NCI-H446 treated with DMSO at 0.1 percent for 48 hours (cell line): ENCODE data around the gene ATP2B2.

Experiments used
- DNase-seq: peaks from one replicate; lab custom pipeline; 2025; lab: John Stamatoyannopoulos, UW

Gene ATP2B2

GRCh38 chr3:10493202-10493589 is 12.2 kb downstream of the ATP2B2 start:
- DNase-seq: no peak

- DNase-seq: no peak
Observed at GRCh38 chr3:10492364-10493201, 12.8 kb downstream of the ATP2B2 start.

DNA sequence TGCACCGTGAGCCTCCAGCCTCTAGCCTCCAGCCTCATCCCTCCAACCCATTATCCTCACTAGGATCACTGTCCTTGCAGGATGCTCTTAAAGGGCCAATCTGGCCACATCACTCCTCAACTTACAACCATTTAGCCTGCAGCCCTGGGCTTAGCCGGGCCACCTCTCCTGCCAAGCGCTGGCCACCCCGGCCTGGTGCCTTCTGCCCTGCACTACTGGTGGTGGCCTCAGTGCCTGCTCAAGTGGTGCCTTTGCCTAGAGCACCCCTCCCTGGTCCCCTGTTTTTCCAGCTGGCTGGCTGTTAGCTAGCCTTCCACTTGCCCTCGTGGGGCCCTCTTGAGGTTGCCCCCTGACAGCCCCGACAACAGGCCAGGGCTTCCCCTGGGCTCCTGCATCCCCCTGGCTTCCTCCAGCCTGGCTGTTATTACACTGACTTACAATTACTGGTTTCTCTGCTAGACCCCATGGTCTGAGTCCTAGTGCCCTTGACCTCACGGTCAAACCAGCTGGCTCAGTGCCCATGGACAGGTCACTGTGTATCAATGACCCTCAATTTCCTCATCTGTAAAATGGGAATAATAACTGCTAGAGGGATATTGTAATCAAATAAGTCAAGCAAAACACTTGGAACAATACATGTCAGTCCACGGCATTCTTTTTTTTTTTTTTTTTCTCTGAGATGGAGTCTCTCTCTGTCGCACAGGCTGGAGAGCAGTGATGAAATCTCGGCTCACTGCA is 15.5 kb downstream of the ATP2B2 start:
- DNase-seq: no peak

DNA sequence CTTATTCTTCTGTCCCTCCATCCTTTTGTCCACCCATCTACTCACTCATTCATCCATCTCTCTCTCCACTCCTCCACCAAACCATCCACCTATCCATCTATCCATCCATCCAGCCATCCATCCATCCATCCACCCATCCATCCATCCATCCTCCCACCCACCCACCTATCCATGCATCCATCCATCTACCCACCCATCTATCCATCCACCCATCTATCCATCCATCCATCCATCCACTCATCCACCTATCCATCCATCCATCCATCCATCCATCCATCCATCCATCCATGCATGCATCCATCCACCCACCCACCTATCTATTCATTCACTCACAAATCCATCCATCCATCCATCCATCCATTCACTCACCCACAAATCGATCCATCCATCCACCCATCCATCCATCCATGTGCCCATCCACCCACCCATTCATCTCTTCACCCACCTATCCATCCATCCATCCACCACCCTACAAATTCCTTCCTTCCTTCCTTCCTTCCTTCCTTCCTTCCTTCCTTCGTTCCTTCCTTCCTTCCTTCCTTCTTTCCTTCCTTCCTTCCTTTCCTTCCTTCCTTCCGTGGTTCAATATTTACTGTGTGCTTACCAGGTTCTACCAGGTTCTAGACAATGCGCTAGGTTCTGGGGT is 17.3 kb downstream of the ATP2B2 start:
- DNase-seq: no peak

- no peak for DNase-seq
Observed at GRCh38 chr3:10485806-10486205, 19.6 kb downstream of the ATP2B2 start.

DNA sequence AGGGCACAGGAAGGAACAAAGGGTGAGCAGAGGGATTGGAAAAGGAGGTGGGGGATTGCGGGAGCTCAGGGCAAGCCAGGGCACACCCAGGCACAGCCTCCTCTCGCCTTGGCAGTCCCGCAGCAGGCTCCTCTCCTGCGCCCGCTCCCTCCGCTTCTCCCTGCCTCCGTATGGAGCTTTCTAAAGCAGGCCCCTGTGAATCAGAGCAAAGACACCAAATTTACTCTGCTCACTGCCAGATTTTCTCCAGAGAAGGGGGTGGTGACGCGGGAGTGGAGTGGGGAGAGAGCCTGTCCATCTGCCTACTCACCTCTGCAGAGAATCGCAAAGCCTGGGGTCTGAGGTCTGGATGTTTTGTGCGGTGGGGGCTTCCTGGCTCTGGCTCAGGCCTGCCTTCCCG is 20.0 kb downstream of the ATP2B2 start:
- DNase-seq: no peak

DNA sequence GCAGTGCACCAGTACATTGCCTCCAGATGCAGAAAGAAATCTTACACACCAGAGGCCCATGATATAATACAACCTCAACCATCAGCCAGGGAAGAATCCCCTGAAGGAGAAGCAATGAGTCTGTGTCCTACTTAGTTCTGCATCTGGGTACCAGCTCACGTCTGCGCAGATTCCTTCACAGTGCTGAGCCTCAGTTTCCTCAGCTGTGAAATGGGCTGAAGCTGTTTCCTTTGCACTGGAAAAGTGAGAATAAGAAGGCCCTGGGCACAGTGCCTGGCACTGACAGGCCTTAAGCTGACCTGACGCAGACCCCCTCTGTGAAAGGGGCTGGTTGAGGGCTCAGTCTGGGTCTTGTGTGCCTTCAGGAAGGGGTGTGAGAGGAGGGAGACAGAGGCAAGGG is 20.7 kb downstream of the ATP2B2 start:
- no peak for DNase-seq

GRCh38 chr3:10483686-10484345 is 21.6 kb downstream of the ATP2B2 start:
- DNase-seq: no peak

- no peak for DNase-seq
Observed at GRCh38 chr3:10483364-10483675, 22.1 kb downstream of the ATP2B2 start.

DNA sequence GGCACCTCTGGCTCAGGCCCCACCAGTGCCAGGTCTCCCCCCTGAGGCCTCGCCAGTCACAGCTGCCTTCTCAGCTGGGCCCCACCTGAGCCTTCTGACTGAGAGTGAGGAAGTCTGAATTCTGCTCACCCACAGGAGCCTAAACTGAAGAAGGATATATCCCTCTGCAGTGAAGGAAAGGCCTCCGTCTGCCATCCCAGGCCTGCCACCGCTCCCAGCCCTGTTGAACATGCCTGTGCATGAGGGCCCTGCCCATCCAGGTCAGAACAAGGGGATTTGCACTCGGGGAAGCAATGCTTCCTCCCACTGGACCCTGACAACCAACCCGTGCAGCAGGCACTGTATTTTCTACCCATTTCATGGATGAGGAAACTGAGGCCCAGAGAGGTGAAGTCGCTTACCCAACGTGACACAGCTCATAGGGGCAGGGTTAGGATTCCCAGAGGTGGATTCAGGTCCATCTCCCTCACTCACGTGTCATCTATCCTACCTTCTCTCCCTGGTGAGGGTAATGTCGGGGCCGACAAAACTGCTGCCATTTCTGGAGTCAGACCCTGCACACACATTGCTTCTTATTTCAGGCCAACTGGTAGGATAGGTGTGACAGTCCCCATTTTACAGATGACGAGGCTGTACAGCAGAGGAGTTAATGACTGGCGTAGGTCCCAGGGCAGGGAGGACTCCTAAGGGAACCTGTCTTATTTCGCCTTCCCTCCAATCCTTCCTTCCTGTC is 22.6 kb downstream of the ATP2B2 start:
- DNase-seq: no peak

- no peak for DNase-seq
Observed at GRCh38 chr3:10480871-10481378, 24.5 kb downstream of the ATP2B2 start.

- no peak for DNase-seq
Observed at GRCh38 chr3:10479311-10479710, 26.1 kb downstream of the ATP2B2 start.

DNA sequence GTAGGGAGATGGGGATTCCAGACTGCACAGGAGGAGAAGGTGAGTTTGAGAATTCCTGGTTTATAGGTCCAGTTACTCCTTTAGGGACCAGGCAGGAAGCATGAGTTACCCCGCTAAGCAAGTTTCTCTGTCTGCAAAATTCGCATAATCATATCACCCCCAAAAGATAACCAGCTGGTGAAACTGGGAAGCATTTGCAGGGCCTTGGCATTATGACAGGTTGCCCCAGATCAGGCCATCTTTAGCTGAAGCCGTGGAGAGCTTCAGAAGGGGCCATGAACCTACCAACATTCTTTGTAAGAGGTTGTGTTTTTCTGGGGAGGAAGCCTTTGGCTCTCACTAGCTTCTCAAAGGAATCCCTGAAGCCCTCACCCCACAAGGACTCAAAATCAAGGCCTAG is 29.4 kb downstream of the ATP2B2 start:
- DNase-seq: no peak

- no peak for DNase-seq
Observed at GRCh38 chr3:10474847-10475246, 30.5 kb downstream of the ATP2B2 start.

- no peak for DNase-seq
Observed at GRCh38 chr3:10474275-10474646, 31.1 kb downstream of the ATP2B2 start.

DNA sequence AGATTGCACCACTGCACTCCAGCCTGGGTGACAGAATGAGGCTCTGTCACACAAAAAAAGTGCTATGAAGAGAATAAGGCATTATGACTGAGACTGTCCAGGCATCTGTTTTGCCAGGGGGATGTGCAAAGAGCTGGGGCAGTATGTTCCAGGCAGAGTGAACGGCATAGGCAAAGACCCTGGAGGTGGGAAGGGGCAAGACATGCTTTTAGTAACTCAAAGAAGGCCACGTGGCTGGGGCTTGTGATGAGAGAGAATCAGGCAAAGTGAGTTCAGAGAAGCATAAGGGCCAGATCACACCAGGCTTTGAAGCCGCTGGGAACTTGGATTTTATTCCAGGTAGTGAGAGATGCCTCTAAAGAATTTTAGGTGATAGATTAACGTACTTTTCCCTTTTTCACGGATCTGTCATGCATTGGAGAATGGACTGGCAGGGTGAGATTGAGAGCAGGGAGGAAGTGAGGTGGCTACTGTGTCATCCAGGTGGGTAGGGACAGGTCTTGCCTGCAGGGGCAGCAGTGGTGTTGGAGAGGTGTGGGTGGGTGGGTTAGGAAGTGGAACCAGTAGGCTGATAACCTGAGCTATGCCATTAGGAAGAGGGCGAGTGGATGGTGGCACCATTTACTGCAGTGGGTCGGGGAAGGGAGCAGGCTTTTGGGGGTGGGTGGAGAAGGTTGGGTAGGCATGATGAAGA is 31.7 kb downstream of the ATP2B2 start:
- DNase-seq: no peak

- no peak for DNase-seq
Observed at GRCh38 chr3:10472877-10473440, 32.4 kb downstream of the ATP2B2 start.

DNA sequence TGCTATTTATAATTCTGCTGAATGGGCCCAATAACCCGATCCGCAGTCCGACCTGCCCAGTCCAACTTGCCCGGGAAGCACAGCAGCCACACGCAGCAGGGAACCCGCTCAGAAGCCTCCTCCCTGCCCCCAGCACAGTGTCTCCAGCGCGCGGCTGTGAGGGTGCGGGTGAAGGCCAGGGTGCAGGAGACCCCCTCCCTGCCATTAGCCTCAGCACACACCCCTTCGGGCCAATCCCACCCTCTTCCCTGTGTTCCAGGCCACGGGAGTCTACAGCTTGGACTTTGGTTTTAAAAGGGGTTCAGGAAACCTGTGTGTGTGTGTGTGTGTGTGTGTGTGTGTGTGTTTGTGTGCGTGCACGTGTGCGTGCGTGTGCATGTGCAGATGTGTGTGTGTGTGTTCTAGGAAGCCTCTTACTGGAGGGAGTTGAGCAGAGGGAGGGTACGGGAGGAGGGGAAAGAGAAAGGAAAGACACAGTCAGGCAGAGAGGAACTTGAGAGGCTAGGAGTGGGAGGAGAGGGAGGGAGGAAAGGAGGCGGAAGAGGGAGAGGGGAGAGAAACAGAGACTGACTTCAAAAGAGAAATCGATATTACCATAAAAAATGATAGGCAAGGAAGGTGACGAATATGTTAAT is 34.2 kb downstream of the ATP2B2 start:
- DNase-seq: no peak

GRCh38 chr3:10470120-10471053 is 35.0 kb downstream of the ATP2B2 start:
- no peak for DNase-seq
